Aorta (tissue), 5 donors: ENCODE data around the gene FOXA1. TPM values are rescaled to one million over a fixed set of nuclear protein-coding genes. Genes with fewer than 3 reads are reported as not detected.

Experiments used
- ATAC-seq: fragments of 200-7000 bp; cut with Tn5 transposase; one replicate; pipeline ENCODE4 v1.9.1; 2022; ENCODE audit warnings: moderate library complexity; ENCODE audit not compliant: low FRiP score
- DNase-seq, 2 donors: peaks; one replicate each; pipeline ENCODE4 v3.0.0-alpha.2; 2020
- H3K27ac ChIP-seq, 2 donors: one replicate each; pipeline ENCODE4 v1.5.1; 2013; ENCODE audit warnings: low read length in 2 of 2, mild to moderate bottlenecking in 2 of 2, moderate library complexity in 2 of 2, control low read depth in 1 of 2, inconsistent platforms in 1 of 2, low read depth in 1 of 2
- H3K27me3 ChIP-seq, 2 donors: one replicate each; pipeline ENCODE4 v1.6.1; 2013; ENCODE audit warnings: control low read depth in 1 of 2, low read length in 1 of 2, mild to moderate bottlenecking in 1 of 2, moderate library complexity in 1 of 2; ENCODE audit not compliant: insufficient read depth in 2 of 2, control insufficient read depth in 1 of 2
- H3K36me3 ChIP-seq, 2 donors: one replicate each; pipeline ENCODE4 v1.6.1; 2013; ENCODE audit warnings: control low read depth in 1 of 2, low read length in 1 of 2, mild to moderate bottlenecking in 1 of 2; ENCODE audit not compliant: insufficient read depth in 2 of 2, control insufficient read depth in 1 of 2
- H3K4me1 ChIP-seq, 2 donors: one replicate each; pipeline ENCODE4 v1.6.1; 2013; ENCODE audit warnings: low read length in 2 of 2, control low read depth in 1 of 2, mild to moderate bottlenecking in 1 of 2, moderate library complexity in 1 of 2; ENCODE audit not compliant: insufficient read depth in 2 of 2, control insufficient read depth in 1 of 2
- H3K4me3 ChIP-seq, 2 donors: one replicate each; pipeline ENCODE4 v1.5.1; 2013; ENCODE audit warnings: low read length in 2 of 2, control low read depth in 1 of 2, mild to moderate bottlenecking in 1 of 2
- H3K9me3 ChIP-seq: one replicate; pipeline ENCODE4 v1.6.1; 2013; ENCODE audit warnings: mild to moderate bottlenecking, low read length; ENCODE audit not compliant: control insufficient read depth
- WGBS, 2 donors: extraction: QIAGEN DNeasy Blood & Tissue Kit; methylation state at CpG; one replicate each; pipeline ENCODE4 v1.1.7; 2013; 5-methylcytosine and 5-hydroxymethylcytosine counted together
- intact Hi-C, 2 donors: fragments of 100-400 bp; cut with DNase I; formaldehyde crosslinking; loops; one replicate each; pipeline versions ENCODE4 v1.14.2 to v1.15.0; 2022
- polyA plus RNA-seq, 2 donors: library from polyadenylated mRNA; stranded (reverse); fragments of 200-250 nt; gene quantifications; one replicate each; pipeline ENCODE4 v1.2.3, GENCODE V29; 2013
- total RNA-seq, 2 donors: library from RNA; stranded (reverse); fragmentation: NEBNext Ultra II Directional; extraction: Animal tissue kit (Norgen Biotek cat#: 25700); gene quantifications; one replicate each; pipeline ENCODE4 v1.2.1, GENCODE V29; 2021
- donor health status: healthy with polysubstance abuse.
- donor health status: Bipolar disorder and iron deficiency.
- donor health status: DM: no; HTN: no; CAD: no.
- donor health status: DM: no; HTN: no; CAD: no.
- donor health status: DM: yes; HTN: yes; CAD: no.

FOXA1 gene
- total and polyA plus RNA-seq, 4 donors, result 1.4 TPM; not detected in 3

- DNase-seq (peak in 1 of 2 donors; percentile 72), ATAC-seq (no peak)
- no peak overlapping the region for H3K4me3 ChIP-seq
- 8 to 12% methylated on average over 42 of the region's 42 CpGs for WGBS, 2 donors
- no peak overlapping the region for H3K27ac ChIP-seq
- no peaks in the 10 kb centered on the region for H3K27me3 ChIP-seq
- peaks cover 3% of the 10 kb centered on the region for H3K9me3 ChIP-seq
- H3K4me1 ChIP-seq, result no peaks in the 10 kb centered on the region
- intact Hi-C loops, result loop anchor here in 1 of 2 donors (10.0 kb wide), 2 partner anchors 348 to 928 kb away; partner anchors contain the start of gene PAX9
- H3K36me3 ChIP-seq, result no peaks in the 10 kb centered on the region
These were observed 2.3 kb downstream of the FOXA1 start for GRCh38 chr14:37592482-37593408.

DNA sequence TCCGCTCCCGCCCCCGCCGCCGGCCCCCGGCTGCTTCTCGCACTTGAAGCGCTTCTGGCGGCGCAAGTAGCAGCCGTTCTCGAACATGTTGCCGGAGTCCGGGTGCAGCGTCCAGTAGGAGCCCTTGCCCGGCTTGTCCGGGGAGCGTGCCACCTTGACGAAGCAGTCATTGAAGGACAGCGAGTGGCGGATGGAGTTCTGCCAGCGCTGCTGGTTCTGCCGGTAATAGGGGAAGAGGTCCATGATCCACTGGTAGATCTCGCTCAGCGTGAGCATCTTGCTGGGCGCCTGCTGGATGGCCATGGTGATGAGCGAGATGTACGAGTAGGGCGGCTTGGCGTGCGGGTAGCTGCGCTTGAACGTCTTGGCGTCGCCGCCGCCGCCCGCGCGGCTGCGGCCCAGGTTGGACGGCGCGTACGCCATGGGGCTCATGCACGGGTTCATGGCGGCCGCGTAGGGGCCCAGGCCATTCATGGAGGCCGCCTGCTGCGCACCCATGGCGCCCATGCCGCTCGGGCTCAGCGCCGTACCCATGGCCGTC, 3.0 kb downstream of the FOXA1 start:
- no peaks in the 10 kb centered on the region for H3K4me1 ChIP-seq
- ATAC-seq (no peak), DNase-seq (peak in 1 of 2 donors; percentile 73)
- no peaks in the 10 kb centered on the region for H3K36me3 ChIP-seq
- no peaks in the 10 kb centered on the region for H3K27me3 ChIP-seq
- H3K4me3 ChIP-seq, result no peak overlapping the region
- peaks cover 3% of the 10 kb centered on the region for H3K9me3 ChIP-seq
- H3K27ac ChIP-seq, result no peak overlapping the region
- intact Hi-C loops, result loop anchor here in 1 of 2 donors (10.0 kb wide), 2 partner anchors 347 to 927 kb away; partner anchors contain the start of gene PAX9
- WGBS, 2 donors, result 3 to 6% methylated on average over 55 to 58 of the region's 58 CpGs

- peaks cover 3% of the 10 kb centered on the region for H3K9me3 ChIP-seq
- DNase-seq, result peak in 1 of 2 donors; percentile 75
- no peaks in the 10 kb centered on the region for H3K27me3 ChIP-seq
- no peak for ATAC-seq
- no peaks in the 10 kb centered on the region for H3K4me1 ChIP-seq
- H3K36me3 ChIP-seq, result no peaks in the 10 kb centered on the region
- intact Hi-C loops, result loop anchor here in 1 of 2 donors (10.0 kb wide), 2 partner anchors 347 to 927 kb away; partner anchors contain the start of gene PAX9
- H3K27ac ChIP-seq, result no peak overlapping the region
- H3K4me3 ChIP-seq, result no peak overlapping the region
- 5 to 6% methylated on average over 38 to 45 of the region's 45 CpGs for WGBS, 2 donors
These were observed 3.6 kb downstream of the FOXA1 start for GRCh38 chr14:37591311-37591940.

- intact Hi-C loops, result loop anchor here in 1 of 2 donors (10.0 kb wide), 2 partner anchors 346 to 926 kb away; partner anchors contain the start of gene PAX9
These were observed 4.5 kb downstream of the FOXA1 start for GRCh38 chr14:37590428-37591139.

DNA sequence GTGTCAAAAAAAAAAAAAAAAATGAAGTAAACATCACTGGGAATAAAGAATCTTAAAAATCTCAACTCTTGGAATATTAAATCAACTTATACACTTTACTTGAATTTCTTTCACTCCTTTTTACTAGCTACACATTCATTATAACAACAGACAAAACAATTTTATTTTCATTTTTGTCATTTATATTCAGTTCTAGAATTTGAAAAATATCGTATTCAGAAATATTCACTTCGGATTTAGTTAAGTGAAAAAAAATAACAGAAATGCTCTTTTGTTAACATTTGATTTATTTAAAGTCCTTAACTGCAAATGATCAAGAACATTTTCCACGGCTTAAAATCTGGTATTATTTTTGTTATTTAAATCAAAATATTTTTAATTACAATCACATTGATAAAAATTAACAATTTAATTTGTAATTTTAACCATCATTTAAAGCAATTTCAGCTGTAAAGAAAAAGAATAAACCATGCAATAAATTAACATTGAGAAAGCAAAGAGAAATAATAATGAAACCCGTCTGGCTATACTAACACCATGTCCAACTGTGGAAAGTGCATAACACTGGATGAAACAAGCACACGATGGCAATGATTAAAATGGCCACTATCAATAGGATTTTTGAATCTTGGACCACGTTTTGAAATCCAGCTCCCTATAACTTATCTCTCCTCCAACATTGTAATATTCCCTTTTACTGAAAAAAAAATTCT, 5.2 kb downstream of the FOXA1 start:
- DNase-seq (no peak), ATAC-seq (no peak)
- no peak overlapping the region for H3K4me3 ChIP-seq
- intact Hi-C loops, result loop anchor here in 1 of 2 donors (10.0 kb wide), 2 partner anchors 345 to 925 kb away; partner anchors contain the start of gene PAX9
- H3K9me3 ChIP-seq, result peaks cover 3% of the 10 kb centered on the region
- no peaks in the 10 kb centered on the region for H3K36me3 ChIP-seq
- H3K4me1 ChIP-seq, result no peaks in the 10 kb centered on the region
- WGBS, 2 donors, result 28 to 31% methylated on average over 6 of the region's 6 CpGs
- no peaks in the 10 kb centered on the region for H3K27me3 ChIP-seq
- H3K27ac ChIP-seq, result no peak overlapping the region

More at GRCh38 chr14:37590428-37591139, 4.5 kb downstream of the FOXA1 start:
- H3K36me3 ChIP-seq, result no peaks in the 10 kb centered on the region
- no peaks in the 10 kb centered on the region for H3K4me1 ChIP-seq
- peaks cover 3% of the 10 kb centered on the region for H3K9me3 ChIP-seq
- no peak overlapping the region for H3K27ac ChIP-seq
- 18 to 25% methylated on average over 4 of the region's 4 CpGs for WGBS, 2 donors
- H3K4me3 ChIP-seq, result no peak overlapping the region
- H3K27me3 ChIP-seq, result no peaks in the 10 kb centered on the region
- no peak for ATAC-seq
- no peak for DNase-seq

- no peak overlapping the region for H3K27ac ChIP-seq
- H3K4me1 ChIP-seq, result no peaks in the 10 kb centered on the region
- H3K9me3 ChIP-seq, result peaks cover 3% of the 10 kb centered on the region
- no peak overlapping the region for H3K4me3 ChIP-seq
- no peaks in the 10 kb centered on the region for H3K36me3 ChIP-seq
- no peak for ATAC-seq
- DNase-seq, result no peak
- no peaks in the 10 kb centered on the region for H3K27me3 ChIP-seq
- WGBS, 2 donors, result 26 to 28% methylated on average over 16 of the region's 16 CpGs
- intact Hi-C loops, result no loop called here
These were observed 5.9 kb downstream of the FOXA1 start for GRCh38 chr14:37588956-37589714.

- no peaks in the 10 kb centered on the region for H3K27me3 ChIP-seq
- 35 to 43% methylated on average over 6 of the region's 6 CpGs for WGBS, 2 donors
- no peak for ATAC-seq
These were observed 6.4 kb downstream of the FOXA1 start for GRCh38 chr14:37588667-37588955.

More at GRCh38 chr14:37588667-37588955, 6.4 kb downstream of the FOXA1 start:
- Histone ChIP-seq H3K9me3 (peaks cover 3% of the 10 kb centered on the region), H3K4me1 (no peaks in the 10 kb centered on the region), H3K36me3 (no peaks in the 10 kb centered on the region), H3K27ac (no peak overlapping the region), H3K4me3 (no peak overlapping the region)
- DNase-seq, result no peak
- intact Hi-C loops, result no loop called here
